ENCODE results near the gene KIF1B.
"Not testable (repeated sequence)": the region's sequence is repeated elsewhere in the genome, so short reads cannot be mapped to it uniquely, and the experiment has no call there.

Gene KIF1B

GRCh38 chr1:10211805-10212410 is 1.5 kb downstream of the KIF1B start:
- peak overlapping the region; percentile 80 for H3K4me3 Mint-ChIP-seq
- H3K27ac Mint-ChIP-seq: peak overlapping the region; percentile 50
- H3K4me1 Mint-ChIP-seq (ENCODE audit: low read depth): peaks cover 45% of the 10 kb centered on the region
- H3K36me3 Mint-ChIP-seq (ENCODE audit: low read depth): no peaks in the 10 kb centered on the region
- no peaks in the 10 kb centered on the region for H3K9me3 Mint-ChIP-seq
- no peaks in the 10 kb centered on the region for H3K27me3 Mint-ChIP-seq

- Mint-ChIP-seq H3K4me3 (peak overlapping the region; percentile 80), H3K9me3 (no peaks in the 10 kb centered on the region), H3K4me1 (ENCODE audit: low read depth) (peaks cover 47% of the 10 kb centered on the region), H3K27me3 (no peaks in the 10 kb centered on the region), H3K36me3 (ENCODE audit: low read depth) (no peaks in the 10 kb centered on the region), H3K27ac (peak overlapping the region; percentile 50)
These were observed 2.1 kb downstream of the KIF1B start for GRCh38 chr1:10212476-10212875.

- Mint-ChIP-seq H3K9me3 (no peaks in the 10 kb centered on the region), H3K4me1 (ENCODE audit: low read depth) (peaks cover 55% of the 10 kb centered on the region)
These were observed 2.9 kb downstream of the KIF1B start for GRCh38 chr1:10213186-10213705.

GRCh38 chr1:10216090-10216749 is 5.8 kb downstream of the KIF1B start:
- H3K9me3 Mint-ChIP-seq: no peaks in the 10 kb centered on the region
- H3K27me3 Mint-ChIP-seq: no peaks in the 10 kb centered on the region
- H3K4me1 Mint-ChIP-seq (ENCODE audit: low read depth): peaks cover 45% of the 10 kb centered on the region
- peak overlapping the region; percentile 17 for H3K4me3 Mint-ChIP-seq
- no peak overlapping the region for H3K27ac Mint-ChIP-seq
- no peaks in the 10 kb centered on the region for H3K36me3 Mint-ChIP-seq (ENCODE audit: low read depth)

More at GRCh38 chr1:10213186-10213705, 2.9 kb downstream of the KIF1B start:
- H3K27me3 Mint-ChIP-seq: no peaks in the 10 kb centered on the region
- H3K27ac Mint-ChIP-seq: no peak overlapping the region
- no peaks in the 10 kb centered on the region for H3K36me3 Mint-ChIP-seq (ENCODE audit: low read depth)
- H3K4me3 Mint-ChIP-seq: no peak overlapping the region

GRCh38 chr1:10217748-10218441 is 7.5 kb downstream of the KIF1B start:
- Mint-ChIP-seq H3K9me3 (no peaks in the 10 kb centered on the region), H3K4me3 (no peak overlapping the region), H3K27ac (no peak overlapping the region), H3K4me1 (ENCODE audit: low read depth) (peaks cover 32% of the 10 kb centered on the region), H3K27me3 (no peaks in the 10 kb centered on the region), H3K36me3 (ENCODE audit: low read depth) (no peaks in the 10 kb centered on the region)

- H3K4me3 Mint-ChIP-seq: no peak overlapping the region
- H3K27ac Mint-ChIP-seq: no peak overlapping the region
- H3K27me3 Mint-ChIP-seq: no peaks in the 10 kb centered on the region
- no peaks in the 10 kb centered on the region for H3K9me3 Mint-ChIP-seq
- H3K36me3 Mint-ChIP-seq (ENCODE audit: low read depth): no peaks in the 10 kb centered on the region
- peaks cover 27% of the 10 kb centered on the region for H3K4me1 Mint-ChIP-seq (ENCODE audit: low read depth)
These were observed 9.8 kb downstream of the KIF1B start for GRCh38 chr1:10220200-10220599.

GRCh38 chr1:10220657-10221056 is 10.3 kb downstream of the KIF1B start:
- peaks cover 24% of the 10 kb centered on the region for H3K4me1 Mint-ChIP-seq (ENCODE audit: low read depth)
- not testable (repeated sequence) for H3K36me3 Mint-ChIP-seq (ENCODE audit: low read depth); H3K4me3 Mint-ChIP-seq; H3K9me3 Mint-ChIP-seq; H3K27ac Mint-ChIP-seq; H3K27me3 Mint-ChIP-seq

GRCh38 chr1:10225573-10225972 is 15.2 kb downstream of the KIF1B start:
- no peaks in the 10 kb centered on the region for H3K9me3 Mint-ChIP-seq
- no peak overlapping the region for H3K27ac Mint-ChIP-seq
- H3K4me3 Mint-ChIP-seq: no peak overlapping the region
- H3K27me3 Mint-ChIP-seq: no peaks in the 10 kb centered on the region
- H3K36me3 Mint-ChIP-seq (ENCODE audit: low read depth): no peaks in the 10 kb centered on the region
- peaks cover 6% of the 10 kb centered on the region for H3K4me1 Mint-ChIP-seq (ENCODE audit: low read depth)

GRCh38 chr1:10228528-10228927 is 18.2 kb downstream of the KIF1B start:
- no peaks in the 10 kb centered on the region for H3K27me3 Mint-ChIP-seq
- H3K27ac Mint-ChIP-seq: peak overlapping the region; percentile 6
- H3K4me1 Mint-ChIP-seq (ENCODE audit: low read depth): peaks cover 8% of the 10 kb centered on the region
- no peaks in the 10 kb centered on the region for H3K9me3 Mint-ChIP-seq
- no peaks in the 10 kb centered on the region for H3K36me3 Mint-ChIP-seq (ENCODE audit: low read depth)
- no peak overlapping the region for H3K4me3 Mint-ChIP-seq

- no peaks in the 10 kb centered on the region for H3K27me3 Mint-ChIP-seq
- H3K9me3 Mint-ChIP-seq: no peaks in the 10 kb centered on the region
- no peak overlapping the region for H3K27ac Mint-ChIP-seq
- H3K4me3 Mint-ChIP-seq: no peak overlapping the region
- H3K4me1 Mint-ChIP-seq (ENCODE audit: low read depth): peaks cover 8% of the 10 kb centered on the region
- H3K36me3 Mint-ChIP-seq (ENCODE audit: low read depth): no peaks in the 10 kb centered on the region
These were observed 19.5 kb downstream of the KIF1B start for GRCh38 chr1:10229903-10230302.

GRCh38 chr1:10232163-10232562 is 21.8 kb downstream of the KIF1B start:
- H3K9me3 Mint-ChIP-seq: no peaks in the 10 kb centered on the region
- H3K27me3 Mint-ChIP-seq: no peaks in the 10 kb centered on the region
- no peak overlapping the region for H3K4me3 Mint-ChIP-seq
- H3K36me3 Mint-ChIP-seq (ENCODE audit: low read depth): no peaks in the 10 kb centered on the region
- no peak overlapping the region for H3K27ac Mint-ChIP-seq
- H3K4me1 Mint-ChIP-seq (ENCODE audit: low read depth): peaks cover 20% of the 10 kb centered on the region

GRCh38 chr1:10236405-10237156 is 26.2 kb downstream of the KIF1B start:
- no peaks in the 10 kb centered on the region for H3K27me3 Mint-ChIP-seq

GRCh38 chr1:10237157-10237539 is 26.8 kb downstream of the KIF1B start:
- Mint-ChIP-seq H3K27ac (no peak overlapping the region), H3K36me3 (ENCODE audit: low read depth) (no peaks in the 10 kb centered on the region), H3K27me3 (no peaks in the 10 kb centered on the region), H3K4me1 (ENCODE audit: low read depth) (peaks cover 20% of the 10 kb centered on the region), H3K4me3 (no peak overlapping the region), H3K9me3 (no peaks in the 10 kb centered on the region)

More at GRCh38 chr1:10236405-10237156, 26.2 kb downstream of the KIF1B start:
- Mint-ChIP-seq H3K9me3 (no peaks in the 10 kb centered on the region), H3K36me3 (ENCODE audit: low read depth) (no peaks in the 10 kb centered on the region), H3K27ac (no peak overlapping the region), H3K4me3 (no peak overlapping the region), H3K4me1 (ENCODE audit: low read depth) (peaks cover 20% of the 10 kb centered on the region)

- Mint-ChIP-seq H3K27ac (no peak overlapping the region), H3K9me3 (no peaks in the 10 kb centered on the region), H3K4me1 (ENCODE audit: low read depth) (peaks cover 13% of the 10 kb centered on the region), H3K36me3 (ENCODE audit: low read depth) (no peaks in the 10 kb centered on the region), H3K27me3 (no peaks in the 10 kb centered on the region), H3K4me3 (no peak overlapping the region)
These were observed 31.8 kb downstream of the KIF1B start for GRCh38 chr1:10242135-10242534.

- Mint-ChIP-seq H3K27me3 (no peaks in the 10 kb centered on the region), H3K4me1 (ENCODE audit: low read depth) (peaks cover 6% of the 10 kb centered on the region), H3K36me3 (ENCODE audit: low read depth) (no peaks in the 10 kb centered on the region), H3K27ac (no peak overlapping the region), H3K4me3 (no peak overlapping the region), H3K9me3 (no peaks in the 10 kb centered on the region)
These were observed 32.4 kb downstream of the KIF1B start for GRCh38 chr1:10242811-10243210.
